ENCODE results near the gene COQ8B. TPM values are rescaled to one million over a fixed set of nuclear protein-coding genes. Genes with fewer than 3 reads are reported as not detected.

Gene COQ8B
- total RNA-seq, 1 experiment from 2014 or later = 57.7 TPM

- no peak overlapping the region for H3K27ac ChIP-seq
- no peak overlapping the region for H2AFZ ChIP-seq
- POLR2A ChIA-PET (ENCODE audit: unreplicated experiment) = no interaction called here
- peaks cover 29% of the 10 kb centered on the region for H3F3A ChIP-seq (ENCODE audit: insufficient read depth, low read depth)
- H3K9me2 ChIP-seq (ENCODE audit: insufficient read depth) = no peaks in the 10 kb centered on the region
- no peaks in the 10 kb centered on the region for H3K27me3 ChIP-seq (ENCODE audit: insufficient read depth, low read depth)
- H3K4me3 ChIP-seq = no peak overlapping the region
- H3K9me3 ChIP-seq (ENCODE audit: insufficient read depth, low read depth) = no peaks in the 10 kb centered on the region
- peaks cover 14% of the 10 kb centered on the region for H3K4me1 ChIP-seq (replicated peaks; ENCODE audit: insufficient read depth)
- no peak overlapping the region for H3K4me2 ChIP-seq
- no peaks in the 10 kb centered on the region for H3K79me2 ChIP-seq (ENCODE audit: low read depth)
- no peak for DNase-seq
- CTCF ChIA-PET = no interaction called here
- peaks cover 9% of the 10 kb centered on the region; the same call in 1 of the 2 replicates for H3K36me3 ChIP-seq (ENCODE audit: low read depth)
- BruUV-seq (replicated peaks) = no TSS peak
- no peaks in the 10 kb centered on the region; the same call in 1 of the 2 replicates for H4K20me1 ChIP-seq (ENCODE audit: insufficient read depth)
- TF ChIP-seq EZH2 (IDR thresholded peaks at IDR 0.05; ENCODE audit: low read depth) (no peak), CTCF (conservative IDR thresholded peaks at IDR 0.05) (no peak)
- intact Hi-C loops (cut with micrococcal nuclease; ENCODE audit: unreplicated experiment) = no loop called here
Observed at GRCh38 chr19:40740747-40741146, 24.1 kb upstream of the COQ8B start.

- POLR2A ChIA-PET (ENCODE audit: unreplicated experiment) = no interaction called here
Observed at GRCh38 chr19:40739871-40740703, 23.4 kb upstream of the COQ8B start.

More at GRCh38 chr19:40739871-40740703, 23.4 kb upstream of the COQ8B start:
- no peak overlapping the region for H3K4me2 ChIP-seq
- no peaks in the 10 kb centered on the region for H3K9me3 ChIP-seq (ENCODE audit: insufficient read depth, low read depth)
- H4K20me1 ChIP-seq (ENCODE audit: insufficient read depth) = no peaks in the 10 kb centered on the region; the same call in 1 of the 2 replicates
- peaks cover 9% of the 10 kb centered on the region; the same call in 1 of the 2 replicates for H3K36me3 ChIP-seq (ENCODE audit: low read depth)
- no peak for DNase-seq
- H3K27me3 ChIP-seq (ENCODE audit: insufficient read depth, low read depth) = no peaks in the 10 kb centered on the region
- no peak overlapping the region for H2AFZ ChIP-seq
- no TSS peak for BruUV-seq (replicated peaks)
- CTCF ChIA-PET = no interaction called here
- H3F3A ChIP-seq (ENCODE audit: insufficient read depth, low read depth) = peaks cover 31% of the 10 kb centered on the region
- H3K9me2 ChIP-seq (ENCODE audit: insufficient read depth) = no peaks in the 10 kb centered on the region
- no peak for TF ChIP-seq EZH2 (IDR thresholded peaks at IDR 0.05; ENCODE audit: low read depth)
- TF ChIP-seq CTCF (conservative IDR thresholded peaks at IDR 0.05) = no peak
- peaks cover 15% of the 10 kb centered on the region for H3K4me1 ChIP-seq (replicated peaks; ENCODE audit: insufficient read depth)
- no peak overlapping the region for H3K4me3 ChIP-seq
- no peak overlapping the region for H3K27ac ChIP-seq
- intact Hi-C loops (cut with micrococcal nuclease; ENCODE audit: unreplicated experiment) = no loop called here
- no peaks in the 10 kb centered on the region for H3K79me2 ChIP-seq (ENCODE audit: low read depth)
